Measurements from ENCODE around the gene SMIM28.

Gene SMIM28

DNA sequence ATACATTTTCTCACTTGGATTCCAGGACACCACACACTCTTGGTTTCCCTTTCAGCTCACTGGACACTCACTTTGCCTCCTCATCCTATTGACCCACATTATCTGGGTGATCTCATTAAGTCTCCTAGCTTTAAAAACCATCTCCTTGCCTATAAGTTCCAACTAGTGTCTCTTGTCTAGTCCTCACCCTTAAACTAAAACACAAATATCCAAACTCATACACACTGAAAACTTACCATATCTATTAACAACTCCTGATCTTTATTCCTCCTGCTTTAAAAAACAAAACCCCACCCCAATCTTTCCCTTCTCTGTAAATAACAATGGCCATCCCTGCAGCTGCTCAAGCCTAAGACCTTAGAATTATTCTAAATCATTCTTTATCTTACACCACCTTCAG, 3.5 kb upstream of the SMIM28 start:
- DNase-seq: no peak

DNA sequence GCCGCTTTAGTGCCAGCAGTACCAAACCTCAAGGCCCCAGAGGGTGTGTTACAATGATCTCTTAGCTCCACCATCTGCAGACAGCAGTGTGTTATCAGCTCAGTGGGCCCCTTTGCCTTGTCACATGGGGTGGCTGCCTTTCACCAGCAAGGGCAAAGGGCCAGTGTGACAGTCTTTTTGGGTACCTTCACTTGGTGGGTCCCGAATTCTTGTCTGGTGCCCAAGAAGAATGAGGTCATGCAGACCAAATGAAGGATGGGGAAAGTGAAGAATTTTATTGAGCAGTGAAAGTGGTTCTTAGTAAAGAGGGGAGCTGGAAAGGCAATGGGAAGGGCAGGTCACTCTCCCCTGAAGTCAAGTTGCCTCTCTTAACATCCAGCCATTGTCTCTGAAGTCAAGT, 2.9 kb upstream of the SMIM28 start:
- DNase-seq: no peak

DNA sequence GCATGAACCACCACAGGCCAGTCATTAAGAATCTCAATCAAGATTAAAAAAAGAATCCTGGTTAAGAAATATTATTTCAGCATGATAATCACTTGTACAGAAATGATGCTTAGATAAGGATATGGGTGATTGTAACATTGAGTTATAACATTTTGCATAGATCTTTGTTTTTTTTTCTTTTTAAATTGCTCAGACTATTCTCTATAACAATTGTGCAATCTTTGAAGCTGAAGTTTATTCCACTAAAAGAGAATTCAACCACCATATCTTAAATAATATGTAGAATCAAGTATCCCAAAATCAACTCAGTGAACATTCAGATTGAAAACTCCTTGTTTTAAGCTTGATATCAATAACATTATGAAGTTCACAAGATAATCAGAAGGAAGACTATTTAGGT, 663 bp upstream of the SMIM28 start:
- no peak for DNase-seq

DNA sequence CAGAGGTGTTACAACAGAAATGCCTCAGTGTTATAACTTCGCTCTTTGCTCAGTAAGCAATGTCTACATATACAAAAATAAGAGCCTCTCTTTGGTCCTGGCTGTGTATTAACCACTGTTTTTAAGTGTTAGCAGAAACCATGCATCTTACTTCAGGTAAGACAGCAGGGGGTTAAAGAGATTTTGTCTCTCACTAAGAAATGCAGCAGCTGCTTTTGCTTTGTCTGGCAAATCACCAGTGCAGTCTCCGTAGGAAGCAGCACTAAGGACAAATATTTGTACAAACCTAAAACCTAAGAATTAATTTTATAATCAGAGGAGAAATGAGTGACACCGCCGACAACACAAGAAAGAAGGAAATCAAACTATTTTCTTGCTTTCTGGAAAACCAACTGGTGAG, 758 bp downstream of the SMIM28 start:
- DNase-seq: no peak

DNA sequence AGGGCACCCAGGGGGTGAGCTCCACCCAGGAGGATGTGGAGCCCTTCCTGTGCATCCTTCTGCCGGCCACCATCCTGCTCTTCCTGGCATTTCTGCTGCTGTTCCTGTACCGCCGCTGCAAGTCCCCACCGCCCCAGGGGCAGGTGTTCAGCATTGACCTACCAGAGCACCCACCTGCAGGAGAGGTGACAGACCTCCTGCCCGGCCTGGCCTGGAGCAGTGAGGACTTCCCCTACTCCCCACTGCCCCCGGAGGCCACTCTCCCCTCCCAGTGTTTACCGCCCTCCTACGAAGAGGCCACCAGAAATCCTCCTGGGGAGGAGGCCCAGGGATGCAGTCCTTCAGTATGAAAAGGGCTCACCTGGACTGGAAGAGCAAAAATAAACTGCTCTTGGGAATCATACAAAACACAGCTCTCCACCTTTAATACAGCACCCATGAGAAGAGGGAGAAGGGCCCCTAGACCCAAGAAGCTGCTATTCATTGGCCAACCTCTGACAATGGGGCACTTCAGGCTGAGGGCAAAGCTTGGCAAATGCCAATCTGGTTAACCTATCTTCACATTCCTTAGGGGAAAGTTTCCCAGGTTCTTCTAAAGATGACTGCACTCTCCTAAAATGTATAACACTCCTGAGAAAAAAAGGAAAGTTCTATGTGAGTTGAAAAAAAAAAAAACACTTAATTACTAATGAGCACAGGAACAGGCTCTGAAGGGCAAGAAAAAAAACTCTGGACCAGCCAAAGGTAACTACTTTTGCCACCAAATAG, 5.0 kb downstream of the SMIM28 start:
- DNase-seq: no peak

DNA sequence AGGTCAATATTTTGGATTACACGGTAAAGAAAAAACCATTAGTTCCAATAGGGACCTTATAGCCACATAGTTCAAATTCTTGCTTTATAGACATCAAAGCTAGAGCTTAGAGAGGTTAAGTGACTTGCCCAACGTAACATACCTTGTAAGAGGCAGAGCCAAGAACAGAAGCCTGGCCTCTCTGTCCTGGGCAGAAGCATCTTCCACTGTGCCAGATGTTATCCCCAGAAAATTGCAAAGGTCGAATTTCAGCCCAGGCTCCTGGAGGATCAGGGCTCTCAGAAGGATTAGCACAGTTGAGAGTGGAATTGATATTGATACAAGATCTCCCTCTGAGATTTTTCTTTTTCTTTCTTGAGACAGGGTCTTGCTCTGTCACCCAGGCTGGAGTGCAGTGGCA, 6.1 kb downstream of the SMIM28 start:
- no peak for DNase-seq

DNA sequence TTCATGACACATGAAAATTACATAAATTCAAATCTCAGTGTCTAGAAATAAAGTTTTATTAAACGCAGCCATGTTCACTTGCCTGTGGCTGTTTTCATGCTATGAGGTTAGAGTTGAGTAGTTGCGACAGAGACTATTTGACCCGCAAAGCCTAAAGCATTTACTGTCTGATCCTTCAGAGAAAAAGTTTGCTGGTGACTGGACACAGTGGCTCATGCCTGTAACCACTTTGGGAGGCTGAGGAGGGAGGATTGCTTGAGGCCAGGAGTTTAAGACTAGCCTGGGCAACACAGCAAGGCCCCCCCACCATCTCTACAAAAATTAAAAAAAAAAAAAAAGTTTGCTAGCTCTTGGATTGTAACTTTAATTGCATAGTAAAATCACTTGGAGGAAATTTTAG, 9.2 kb downstream of the SMIM28 start:
- DNase-seq: no peak

DNA sequence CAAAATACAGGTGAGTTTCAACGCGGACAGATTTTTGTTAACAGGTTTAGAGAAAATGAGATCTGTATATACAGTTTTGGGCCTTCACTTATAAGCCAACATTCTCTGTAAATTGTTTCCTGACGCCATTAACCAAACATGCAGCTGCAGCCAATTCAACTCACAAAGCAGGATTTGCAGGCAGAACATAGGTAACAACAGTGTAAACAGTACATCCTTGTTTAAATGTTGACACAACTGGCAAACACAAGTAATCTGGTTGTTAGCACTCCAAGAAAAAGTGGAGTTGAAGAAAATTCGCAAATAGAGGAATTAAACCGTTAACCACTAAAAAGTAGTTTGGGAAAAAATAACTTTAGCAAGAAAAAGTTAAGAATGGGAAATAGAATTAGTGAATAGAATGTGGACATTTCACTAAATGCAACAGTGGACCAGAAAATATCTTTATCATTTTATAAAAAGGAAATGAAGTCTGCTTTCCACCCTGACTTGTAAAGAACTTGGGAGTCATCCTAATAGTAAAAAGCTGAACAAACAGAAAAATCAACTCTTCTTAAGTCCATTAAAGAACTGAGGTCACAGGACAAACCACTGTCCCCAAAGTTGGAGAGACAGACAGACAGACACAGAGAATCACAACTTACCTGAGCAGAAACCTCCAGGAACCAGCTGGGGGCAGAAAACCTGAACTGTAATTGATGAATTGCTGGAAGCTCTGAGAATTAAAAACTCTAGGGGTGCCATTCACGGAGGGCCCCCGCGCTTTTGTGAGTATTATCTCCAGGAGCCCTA, 10.1 kb downstream of the SMIM28 start:
- no peak for DNase-seq

DNA sequence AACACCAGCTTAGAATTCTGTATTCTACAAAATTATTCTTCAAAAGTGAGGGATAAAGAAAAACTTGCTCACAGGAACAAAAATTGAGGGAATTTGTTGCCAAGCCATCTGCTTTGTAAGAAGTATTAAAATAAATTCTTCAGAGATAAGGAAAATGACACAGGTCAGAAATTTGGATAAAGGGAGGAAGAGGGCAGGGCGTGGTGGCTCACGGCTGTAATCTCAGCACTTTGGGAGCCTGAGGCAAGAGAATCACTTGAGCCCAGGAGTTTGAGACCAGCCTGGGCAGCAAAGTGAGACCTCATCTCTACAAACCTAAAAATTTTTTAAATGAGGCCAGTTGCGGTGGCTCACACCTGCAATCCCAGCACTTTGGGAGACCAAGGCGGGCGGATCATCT, 11.8 kb downstream of the SMIM28 start:
- DNase-seq: no peak

DNA sequence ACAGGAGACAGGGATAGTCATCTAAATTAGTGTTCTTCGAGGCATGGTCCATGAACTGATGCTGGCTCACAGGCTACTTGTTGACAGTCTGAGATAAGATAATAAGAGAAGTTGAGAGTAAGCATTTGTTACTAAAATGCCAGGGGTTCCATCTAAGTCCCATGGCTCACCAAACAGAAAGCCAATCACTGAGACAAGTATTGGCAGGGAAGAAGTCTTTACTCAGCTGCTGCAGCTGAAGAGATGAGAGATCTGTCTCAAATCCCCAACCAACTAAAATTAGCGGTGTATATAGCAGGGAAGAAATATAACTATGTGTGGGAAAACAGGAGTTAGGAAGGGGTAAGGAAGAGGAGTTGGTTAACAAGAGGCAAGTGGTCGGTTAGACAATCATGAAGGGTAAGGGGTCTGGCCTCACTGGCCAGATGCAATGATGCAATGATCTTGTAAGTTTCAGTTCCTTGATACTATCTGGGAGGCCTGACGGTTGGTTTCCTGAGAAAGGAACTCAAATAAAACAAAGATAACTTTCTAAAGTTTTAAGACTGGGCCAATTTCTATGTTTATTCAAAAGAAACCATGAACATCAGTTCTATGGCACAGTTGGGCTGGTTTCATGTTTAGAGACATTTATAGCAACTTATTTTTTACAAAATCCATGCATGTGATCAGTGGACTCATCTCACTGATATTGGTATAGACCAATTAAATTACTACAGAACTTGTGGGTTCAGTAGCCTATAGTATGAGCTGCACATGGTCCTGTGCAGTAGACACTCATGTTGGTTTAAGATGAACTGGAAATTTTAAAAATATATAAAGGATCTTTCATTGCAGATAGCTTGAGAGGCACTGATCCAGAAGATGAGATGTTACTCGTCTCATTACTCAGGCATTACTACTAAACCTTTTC, 16.4 kb downstream of the SMIM28 start:
- peak; percentile 13 to 51 (median 22) for DNase-seq

DNA sequence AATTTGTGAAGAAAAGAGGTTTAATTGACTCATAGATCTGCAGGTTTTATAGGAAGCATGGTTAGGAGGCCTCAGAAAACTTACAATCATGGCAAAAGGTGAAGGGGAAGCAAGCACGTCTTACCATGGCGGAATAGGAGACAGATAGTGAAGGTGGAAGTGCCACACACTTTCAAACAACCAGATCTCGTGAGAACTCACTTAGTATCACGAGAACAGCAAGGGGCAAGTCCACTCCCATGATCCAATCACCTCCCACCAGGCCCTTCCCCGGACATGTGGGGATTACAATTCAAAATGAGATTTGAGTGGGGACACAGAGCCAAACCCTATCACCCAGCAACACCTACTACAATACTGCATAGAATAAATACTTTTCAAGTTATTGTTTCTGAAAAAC, 19.0 kb downstream of the SMIM28 start:
- no peak for DNase-seq

DNA sequence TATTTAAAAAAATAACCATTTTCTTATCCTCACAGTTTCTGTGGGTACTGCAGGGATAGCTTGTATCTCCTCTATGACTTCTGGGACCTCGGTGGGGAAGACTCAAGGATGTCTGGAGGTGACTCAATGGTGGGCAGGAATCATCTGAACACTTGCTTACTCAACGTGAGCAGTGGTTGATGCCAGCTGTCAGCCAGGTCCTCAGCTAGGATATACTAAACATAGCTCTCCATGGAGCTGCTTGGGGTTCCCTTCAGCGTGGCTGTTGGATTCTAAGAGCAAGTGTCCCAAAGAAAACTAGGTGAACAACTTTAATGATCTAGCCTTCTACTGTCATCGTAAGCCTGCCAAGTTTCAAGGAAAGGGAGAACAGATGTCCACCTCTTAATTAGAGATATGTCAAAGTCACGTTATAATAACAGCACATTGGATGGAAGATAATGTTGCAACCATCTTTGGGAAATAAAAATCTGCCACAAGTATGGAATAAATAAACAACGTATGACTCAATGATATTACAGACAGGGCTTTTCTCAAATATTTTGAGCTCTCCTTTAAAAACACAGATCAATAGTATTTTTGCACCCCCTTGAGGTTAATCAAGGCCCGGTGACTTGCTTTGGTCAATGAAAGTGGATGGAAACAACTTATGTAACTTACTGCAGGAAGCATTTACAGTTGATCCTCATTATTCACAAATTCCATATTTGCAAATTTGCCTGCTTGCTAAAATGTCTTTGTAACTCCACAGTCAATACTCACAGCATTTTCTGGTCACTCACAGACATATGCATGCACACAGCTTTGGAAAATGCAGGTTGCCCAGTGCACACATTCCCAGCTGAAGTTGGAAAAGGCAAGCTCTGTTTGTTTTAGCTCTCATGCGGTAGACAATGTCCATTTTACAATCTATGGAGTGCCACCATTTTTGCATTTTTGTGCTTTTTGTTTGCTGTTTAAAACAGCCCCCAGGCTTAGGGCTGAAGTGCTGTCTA, 19.7 kb downstream of the SMIM28 start:
- DNase-seq: no peak

DNA sequence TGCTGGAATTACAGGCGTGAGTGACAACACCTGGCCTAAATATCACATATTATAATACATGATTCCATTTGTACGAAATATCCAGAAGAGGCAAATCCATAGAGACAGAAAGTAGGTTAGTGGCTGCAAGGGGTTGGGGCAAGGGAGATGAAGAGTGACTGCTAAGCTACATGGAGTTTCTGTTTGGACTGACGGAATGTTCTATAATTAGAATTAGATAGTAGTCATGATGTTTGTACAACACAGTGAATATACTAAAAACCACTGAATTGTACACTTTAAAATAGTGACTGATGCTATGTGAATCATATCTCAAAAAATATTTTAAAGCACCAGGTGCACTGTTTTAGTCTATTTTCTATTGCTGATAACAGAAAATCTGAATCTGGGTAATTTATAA, 22.6 kb downstream of the SMIM28 start:
- DNase-seq: no peak

DNA sequence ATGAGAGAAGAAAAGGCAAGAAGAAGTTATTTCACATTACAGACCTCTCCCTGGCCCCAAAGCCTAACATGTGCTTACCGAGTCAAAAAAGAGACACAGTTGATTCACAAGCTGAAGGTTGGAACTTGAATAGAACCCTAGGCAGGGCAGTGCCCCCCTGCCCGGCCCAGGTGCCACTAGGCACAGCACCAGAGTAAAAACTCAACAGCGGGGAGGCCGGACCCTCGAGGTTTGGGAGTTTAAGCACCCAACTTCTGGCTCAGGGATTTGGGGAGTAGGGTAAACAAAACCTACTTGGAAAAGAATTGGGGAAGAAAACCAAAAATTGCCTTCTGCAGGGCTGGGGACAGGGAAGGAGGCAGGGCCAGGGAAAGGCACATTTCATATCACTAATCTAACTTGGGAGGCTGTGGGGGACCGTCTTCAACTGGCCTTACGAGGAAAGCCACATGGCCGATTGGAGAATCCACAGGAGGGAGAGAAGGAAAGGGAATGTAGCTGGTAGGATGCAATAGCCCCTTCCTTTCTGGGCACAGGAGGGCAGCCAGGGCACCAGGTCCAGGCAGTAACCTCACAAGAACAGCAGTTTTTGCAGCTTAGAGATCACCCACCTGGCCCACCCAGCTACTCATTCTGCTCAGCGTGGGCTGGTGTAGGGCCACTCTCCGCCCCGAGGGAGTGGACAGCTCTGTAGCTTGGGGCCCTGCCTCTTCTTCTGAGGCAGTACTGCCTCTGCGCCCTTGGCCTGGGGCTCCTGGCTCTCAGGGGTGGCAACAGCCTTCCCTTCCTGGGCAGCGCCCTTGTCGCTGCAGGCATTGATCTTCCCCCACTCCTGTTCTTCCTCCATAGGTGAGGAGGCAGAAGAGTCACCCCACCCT, 24.5 kb downstream of the SMIM28 start:
- no peak for DNase-seq

DNA sequence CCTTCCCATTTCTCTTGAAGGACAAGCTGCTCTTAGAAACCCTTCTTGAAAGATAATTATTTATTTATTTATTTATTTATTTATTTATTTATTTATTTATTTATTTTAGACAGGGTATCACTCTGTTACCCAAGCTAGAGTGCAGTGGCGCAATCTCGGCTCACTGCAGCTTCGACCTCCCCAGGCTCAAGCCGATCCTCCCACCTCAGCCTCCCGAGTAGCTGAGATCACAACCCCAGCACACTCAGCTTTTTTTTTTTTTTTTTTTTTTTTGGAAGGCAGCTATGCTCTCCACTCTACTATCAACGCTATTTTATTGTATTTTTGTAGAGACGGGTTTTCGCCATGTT, 25.1 kb downstream of the SMIM28 start:
- DNase-seq: no peak

DNA sequence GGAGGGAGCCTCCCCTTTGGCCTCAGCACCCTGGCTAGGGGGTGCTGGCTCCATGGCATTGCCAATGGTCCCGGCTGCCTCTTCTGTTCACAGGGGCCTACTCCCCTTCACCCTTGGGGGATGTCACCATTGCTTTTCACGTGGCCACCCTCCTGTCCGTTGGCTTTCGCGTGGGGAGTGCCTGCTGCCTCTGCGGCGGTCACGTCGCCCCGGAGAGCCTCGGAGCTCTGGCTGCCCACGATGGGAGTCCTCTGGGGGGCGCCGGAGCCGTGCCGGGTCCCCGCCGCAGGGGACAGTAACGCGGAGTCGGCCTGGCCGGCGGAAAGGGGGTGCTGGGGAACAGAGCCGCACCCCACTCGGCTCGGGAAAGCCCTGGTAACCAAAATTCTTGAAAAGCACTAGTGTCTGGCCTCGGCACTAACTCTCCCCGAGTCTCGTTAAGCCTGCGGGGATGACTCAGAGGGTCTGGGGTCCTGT, 25.7 kb downstream of the SMIM28 start:
- peak; percentile 13 to 69 (median 44) for DNase-seq

DNA sequence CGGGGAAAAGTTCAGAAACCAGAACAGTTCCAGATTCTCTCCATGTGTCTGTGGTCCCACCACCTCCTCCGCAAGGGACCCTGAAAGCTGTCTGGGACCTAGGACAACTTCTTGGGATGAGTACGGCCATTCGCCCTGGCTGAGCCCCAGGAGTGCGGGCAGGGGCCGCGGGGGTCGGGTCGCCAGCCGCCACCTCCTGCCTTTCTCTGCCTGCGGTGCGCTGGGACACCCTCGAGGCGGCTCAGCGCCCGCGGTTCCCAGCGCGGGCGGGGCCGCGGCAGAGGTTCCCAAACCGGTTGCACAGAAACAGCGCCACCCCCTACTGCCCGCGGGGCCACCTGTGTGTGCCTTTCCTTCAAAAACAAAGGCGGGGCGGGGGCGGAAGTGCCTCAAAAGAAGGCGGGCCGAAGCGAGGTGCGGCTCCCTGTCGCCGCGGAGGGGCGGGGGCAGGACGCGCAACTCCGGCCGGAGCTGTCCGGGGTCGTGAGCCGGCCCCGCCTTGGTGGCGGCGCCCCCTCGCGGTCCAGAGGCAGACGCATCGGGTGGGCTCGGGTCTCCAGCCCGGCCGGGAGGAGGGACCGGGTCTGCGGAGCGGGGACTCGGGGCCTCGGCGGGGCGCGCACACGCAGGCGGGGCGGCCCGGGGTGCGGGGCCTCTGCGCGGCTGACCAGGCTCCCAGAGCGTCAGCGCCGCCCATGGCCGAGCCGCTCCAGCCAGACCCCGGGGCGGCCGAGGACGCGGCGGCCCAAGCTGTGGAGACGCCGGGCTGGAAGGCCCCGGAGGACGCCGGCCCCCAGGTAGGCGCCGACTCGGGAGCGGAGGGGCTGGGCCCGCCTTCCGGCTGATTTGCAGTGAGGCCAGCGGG, 26.3 kb downstream of the SMIM28 start, which contains the start of gene HEBP2:
HEBP2 (plus strand) TSS at position 423 of the 865 bp plus-strand sequence; CDS start at position 696, 273 bp downstream.
- peak; percentile 70 to 89 (median 80) for DNase-seq

DNA sequence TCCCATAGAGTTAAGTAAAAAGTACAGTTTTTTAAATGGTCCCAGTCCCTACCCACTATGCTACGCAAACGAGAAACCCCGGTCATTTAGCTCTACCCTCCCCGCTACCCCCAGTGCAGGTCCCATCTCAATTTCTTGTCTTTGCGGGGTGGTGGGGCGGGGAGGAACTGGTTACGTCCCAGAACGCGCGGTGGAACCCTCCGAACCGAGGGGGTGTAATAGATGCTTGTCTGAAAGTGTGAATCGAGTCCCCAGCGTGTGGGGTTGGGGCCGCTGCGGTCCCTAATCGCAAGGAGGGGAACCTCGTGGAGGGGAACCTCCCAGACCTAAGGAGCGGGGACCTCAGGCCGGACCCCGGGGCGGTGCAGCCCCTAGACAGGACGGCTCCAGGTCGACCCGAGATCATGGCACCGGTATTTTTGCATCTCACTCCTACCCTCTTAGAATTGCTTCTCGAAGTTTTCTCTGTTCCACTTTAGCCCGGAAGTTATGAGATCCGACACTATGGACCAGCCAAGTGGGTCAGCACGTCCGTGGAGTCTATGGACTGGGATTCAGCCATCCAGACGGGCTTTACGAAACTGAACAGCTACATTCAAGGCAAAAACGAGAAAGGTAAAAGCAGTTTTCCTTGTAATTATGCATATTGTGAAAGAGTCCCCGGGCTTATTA, 27.1 kb downstream of the SMIM28 start:
- peak in 2 of 4 experiments; percentile 17 to 38 for DNase-seq
